Smooth muscle cell (in vitro differentiated cells): Measurements from ENCODE around the gene ATP2A1. TPM values are rescaled to one million over a fixed set of nuclear protein-coding genes. Genes with fewer than 3 reads are reported as not detected.

ENCODE experiments used
- DNase-seq: peaks from one replicate; lab custom pipeline; 2025; ENCODE audit not compliant: unreplicated experiment; lab: John Stamatoyannopoulos, UW
- H2AFZ ChIP-seq: fragments of 200-600 bp; sonication (generic); 2 replicates; pipeline ENCODE4 v1.6.0; 2016; ENCODE audit warnings: antibody characterized with exemption, low read depth, mild to moderate bottlenecking
- H3F3A ChIP-seq: fragments of 200-600 bp; sonication (generic); 2 replicates; pipeline ENCODE4 v1.6.0; 2017; ENCODE audit warnings: antibody characterized with exemption, low read depth
- H3K27ac ChIP-seq: fragments of 200-600 bp; sonication (generic); 2 replicates; pipeline ENCODE4 v1.5.1; 2016; ENCODE audit warnings: low read depth, mild to moderate bottlenecking
- H3K27me3 ChIP-seq: fragments of 200-600 bp; sonication (generic); 2 replicates; pipeline ENCODE4 v1.6.1; 2016; ENCODE audit warnings: low read depth, mild to moderate bottlenecking
- H3K36me3 ChIP-seq: fragments of 200-600 bp; sonication (generic); 2 replicates; pipeline ENCODE4 v1.5.1; 2016; ENCODE audit warnings: low read depth
- H3K4me1 ChIP-seq: fragments of 200-600 bp; sonication (generic); 2 replicates; pipeline ENCODE4 v1.5.1; 2016; ENCODE audit warnings: low read depth
- H3K4me2 ChIP-seq: fragments of 200-600 bp; sonication (generic); 2 replicates; pipeline ENCODE4 v1.6.0; 2016; ENCODE audit warnings: mild to moderate bottlenecking
- H3K4me3 ChIP-seq: fragments of 200-600 bp; sonication (generic); 2 replicates; pipeline ENCODE4 v1.5.1; 2016; ENCODE audit warnings: mild to moderate bottlenecking
- H3K79me2 ChIP-seq: fragments of 200-600 bp; sonication (generic); 2 replicates; pipeline ENCODE4 v1.6.0; 2016; ENCODE audit warnings: low read depth, mild to moderate bottlenecking
- H3K9ac ChIP-seq: fragments of 200-600 bp; sonication (generic); 2 replicates; pipeline ENCODE4 v1.6.0; 2016; ENCODE audit warnings: low read depth
- H3K9me3 ChIP-seq: fragments of 200-600 bp; sonication (generic); replicated peaks from 2 replicates; pipeline ENCODE4 v1.5.1; 2016; ENCODE audit warnings: low read depth
- H4K20me1 ChIP-seq: fragments of 200-600 bp; sonication (generic); 2 replicates; pipeline ENCODE4 v1.6.0; 2016; ENCODE audit warnings: low read depth
- WGBS: methylation state at CpG from one replicate; pipeline ENCODE4 v1.1.7; 2016; ENCODE audit warnings: low lambda C conversion rate; 5-methylcytosine and 5-hydroxymethylcytosine counted together
- polyA plus RNA-seq: library from polyadenylated mRNA; unstranded; fragments of >200 nt; fragmentation: Nextera tagmentation; extraction: Ambion mirVana; gene quantifications from 2 replicates; pipeline ENCODE4 v1.2.1, GENCODE V29; 2016
- total RNA-seq: library from RNA; depleted of rRNA; stranded (reverse); fragments of >200 nt; gene quantifications from 2 replicates; pipeline ENCODE4 v1.2.3, GENCODE V29; 2014
- TF ChIP-seq, protein P1 (sequence below): fragments of 200-600 bp; sonication (generic); IDR thresholded peaks from 2 replicates; pipeline ENCODE4 v1.5.1; 2017; ENCODE audit warnings: borderline replicate concordance, mild to moderate bottlenecking, antibody characterized with exemption; ENCODE audit not compliant: insufficient read depth, poor library complexity, severe bottlenecking

ATP2A1 gene
- total and polyA plus RNA-seq, 2 experiments from 2014 or later, result 0.09 to 1.2 TPM

GRCh38 chr16:28891964-28892890 lies 13.9 kb downstream of the ATP2A1 start:
- H4K20me1 ChIP-seq, result no peaks in the 10 kb centered on the region
- H3K4me3 ChIP-seq, result no peak overlapping the region
- TF ChIP-seq, protein P1, sequence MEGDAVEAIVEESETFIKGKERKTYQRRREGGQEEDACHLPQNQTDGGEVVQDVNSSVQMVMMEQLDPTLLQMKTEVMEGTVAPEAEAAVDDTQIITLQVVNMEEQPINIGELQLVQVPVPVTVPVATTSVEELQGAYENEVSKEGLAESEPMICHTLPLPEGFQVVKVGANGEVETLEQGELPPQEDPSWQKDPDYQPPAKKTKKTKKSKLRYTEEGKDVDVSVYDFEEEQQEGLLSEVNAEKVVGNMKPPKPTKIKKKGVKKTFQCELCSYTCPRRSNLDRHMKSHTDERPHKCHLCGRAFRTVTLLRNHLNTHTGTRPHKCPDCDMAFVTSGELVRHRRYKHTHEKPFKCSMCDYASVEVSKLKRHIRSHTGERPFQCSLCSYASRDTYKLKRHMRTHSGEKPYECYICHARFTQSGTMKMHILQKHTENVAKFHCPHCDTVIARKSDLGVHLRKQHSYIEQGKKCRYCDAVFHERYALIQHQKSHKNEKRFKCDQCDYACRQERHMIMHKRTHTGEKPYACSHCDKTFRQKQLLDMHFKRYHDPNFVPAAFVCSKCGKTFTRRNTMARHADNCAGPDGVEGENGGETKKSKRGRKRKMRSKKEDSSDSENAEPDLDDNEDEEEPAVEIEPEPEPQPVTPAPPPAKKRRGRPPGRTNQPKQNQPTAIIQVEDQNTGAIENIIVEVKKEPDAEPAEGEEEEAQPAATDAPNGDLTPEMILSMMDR, result no peak
- WGBS, result 90% methylated on average over 14 of the region's 14 CpGs
- no peaks in the 10 kb centered on the region for H3K36me3 ChIP-seq
- H3K27ac ChIP-seq, result no peak overlapping the region
- DNase-seq, result no peak
- no peak overlapping the region for H3K4me2 ChIP-seq
- no peaks in the 10 kb centered on the region for H3K79me2 ChIP-seq
- H2AFZ ChIP-seq, result no peak overlapping the region
- no peaks in the 10 kb centered on the region for H3F3A ChIP-seq
- no peaks in the 10 kb centered on the region for H3K27me3 ChIP-seq
- no peaks in the 10 kb centered on the region for H3K4me1 ChIP-seq
- no peaks in the 10 kb centered on the region for H3K9me3 ChIP-seq
- no peak overlapping the region for H3K9ac ChIP-seq

DNA sequence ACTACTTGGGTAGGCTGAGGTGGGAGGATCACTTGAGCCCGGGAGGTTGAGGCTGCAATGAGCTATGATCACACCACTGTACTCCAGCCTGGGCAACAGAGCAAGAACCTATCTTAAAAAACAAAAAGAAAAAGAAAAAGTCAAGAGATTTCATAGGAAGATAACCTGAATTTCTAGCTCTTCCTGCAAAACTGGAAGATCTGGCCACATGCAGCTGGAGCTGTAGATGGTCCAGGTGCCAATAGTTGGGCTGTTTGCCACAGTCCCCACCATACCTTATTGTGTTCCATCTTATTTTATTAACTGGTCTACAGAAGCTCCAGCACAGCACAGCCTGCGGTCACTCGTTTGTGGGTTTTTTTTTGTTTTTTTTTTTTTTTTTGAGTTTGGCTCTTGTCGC lies 15.0 kb downstream of the ATP2A1 start:
- TF ChIP-seq, protein P1, result no peak
- no peak for DNase-seq
- no peaks in the 10 kb centered on the region for H4K20me1 ChIP-seq
- H3K9ac ChIP-seq, result no peak overlapping the region
- 98% methylated on average over 4 of the region's 4 CpGs for WGBS
- no peaks in the 10 kb centered on the region for H3K9me3 ChIP-seq
- H3K27me3 ChIP-seq, result no peaks in the 10 kb centered on the region
- H3F3A ChIP-seq, result no peaks in the 10 kb centered on the region
- no peaks in the 10 kb centered on the region for H3K4me1 ChIP-seq
- no peak overlapping the region for H3K27ac ChIP-seq
- H3K79me2 ChIP-seq, result no peaks in the 10 kb centered on the region
- no peak overlapping the region for H2AFZ ChIP-seq
- H3K4me3 ChIP-seq, result no peak overlapping the region
- H3K36me3 ChIP-seq, result no peaks in the 10 kb centered on the region
- H3K4me2 ChIP-seq, result no peak overlapping the region

GRCh38 chr16:28895609-28896008 lies 17.3 kb downstream of the ATP2A1 start:
- Histone ChIP-seq H3K36me3 (no peaks in the 10 kb centered on the region), H3K4me3 (no peak overlapping the region), H4K20me1 (no peaks in the 10 kb centered on the region), H3K4me2 (no peak overlapping the region), H2AFZ (no peak overlapping the region), H3K9ac (no peak overlapping the region), H3K4me1 (no peaks in the 10 kb centered on the region), H3F3A (no peaks in the 10 kb centered on the region), H3K27ac (no peak overlapping the region), H3K79me2 (no peaks in the 10 kb centered on the region), H3K9me3 (no peaks in the 10 kb centered on the region), H3K27me3 (no peaks in the 10 kb centered on the region)
- 94% methylated on average over 4 of the region's 4 CpGs for WGBS
- TF ChIP-seq, protein P1, result no peak
- DNase-seq, result no peak

DNA sequence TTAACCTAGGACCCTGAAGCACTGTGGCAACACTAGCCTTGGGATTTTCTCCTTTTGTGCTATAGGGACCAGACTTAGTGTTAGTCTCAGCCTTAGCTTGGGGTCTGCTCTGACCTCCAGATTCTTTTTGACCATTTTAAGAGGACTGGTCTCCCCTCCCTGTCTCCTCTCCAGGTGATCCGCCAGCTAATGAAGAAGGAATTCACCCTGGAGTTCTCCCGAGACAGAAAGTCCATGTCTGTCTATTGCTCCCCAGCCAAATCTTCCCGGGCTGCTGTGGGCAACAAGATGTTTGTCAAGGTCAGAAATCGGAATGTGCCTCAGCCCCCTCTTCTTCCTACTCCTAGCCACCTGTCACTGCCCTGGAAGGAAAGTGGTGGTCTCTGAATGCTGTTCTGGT lies 19.5 kb downstream of the ATP2A1 start:
- no peaks in the 10 kb centered on the region for H3K79me2 ChIP-seq
- H4K20me1 ChIP-seq, result no peaks in the 10 kb centered on the region
- 66% methylated on average over 4 of the region's 4 CpGs for WGBS
- DNase-seq, result no peak
- no peaks in the 10 kb centered on the region for H3K36me3 ChIP-seq
- no peak overlapping the region for H3K4me2 ChIP-seq
- no peak overlapping the region for H2AFZ ChIP-seq
- H3K9ac ChIP-seq, result no peak overlapping the region
- no peaks in the 10 kb centered on the region for H3K27me3 ChIP-seq
- no peak overlapping the region for H3K4me3 ChIP-seq
- no peaks in the 10 kb centered on the region for H3K9me3 ChIP-seq
- TF ChIP-seq, protein P1, result no peak
- no peaks in the 10 kb centered on the region for H3K4me1 ChIP-seq
- H3K27ac ChIP-seq, result no peak overlapping the region
- H3F3A ChIP-seq, result no peaks in the 10 kb centered on the region
